T-cell (primary cell): ENCODE results near the gene PRMT6. TPM values are rescaled to one million over a fixed set of nuclear protein-coding genes. Genes with fewer than 3 reads are reported as not detected.

Source experiments
- ATAC-seq, 4 experiments: fragments of 200-7000 bp in 3 of 4; fragments of 150-1000 bp in 1 of 4; cut with Tn5 transposase; replicated peaks in 1 of 4; 1 replicate in 3 of 4; 2 replicates in 1 of 4; pipeline ENCODE4 v1.10.0; 2021; ENCODE audit warnings: moderate library complexity in 3 of 4, mild to moderate bottlenecking in 2 of 4, moderate number of reproducible peaks in 1 of 4
- CTCF ChIA-PET, 2 donors: fragments of 300-600 bp; sonication (Branson Sonifier 250); formaldehyde crosslinking; loops; one replicate each; lab custom pipeline; 2022; ENCODE audit warnings: antibody characterized with exemption in 2 of 2; lab: Charles Lee
- POLR2A ChIA-PET, 2 donors: fragments of 300-600 bp; sonication (Branson Sonifier 250); formaldehyde crosslinking; loops; one replicate each; lab custom pipeline; 2022; ENCODE audit warnings: antibody characterized with exemption in 2 of 2; lab: Charles Lee
- DNase-seq, 35 experiments: peaks; one replicate each; pipeline versions ENCODE4 v3.0.0 to v3.0.0-alpha.2; 2013 to 2023
- H3K27ac ChIP-seq: one replicate; pipeline ENCODE4 v1.5.1; 2013; ENCODE audit warnings: low read length
- H3K27me3 ChIP-seq, 2 experiments: replicated peaks in 1 of 2; 1 replicate in 1 of 2; 2 replicates in 1 of 2; pipeline versions ENCODE4 v1.6.1 to v1.7.0; 2013; ENCODE audit warnings: low read length in 1 of 2, mixed read lengths in 1 of 2; ENCODE audit not compliant: control insufficient read depth in 2 of 2, insufficient read depth in 2 of 2; ENCODE audit errors: extremely low read depth in 1 of 2
- H3K36me3 ChIP-seq, 2 donors: 1 replicate in 1 of 2; 2 replicates in 1 of 2; pipeline versions ENCODE4 v1.6.1 to v1.7.0; 2013; ENCODE audit warnings: low read length in 1 of 2; ENCODE audit not compliant: control insufficient read depth in 2 of 2, insufficient read depth in 1 of 2; ENCODE audit errors: extremely low read depth in 1 of 2
- H3K4me1 ChIP-seq, 2 experiments: 1 replicate in 1 of 2; 2 replicates in 1 of 2; pipeline versions ENCODE4 v1.6.1 to v1.7.0; 2013; ENCODE audit warnings: low read length in 2 of 2, mixed read lengths in 1 of 2; ENCODE audit not compliant: insufficient read depth in 2 of 2, control insufficient read depth in 1 of 2; ENCODE audit errors: extremely low read depth in 1 of 2
- H3K4me3 ChIP-seq, 2 donors: 1 replicate in 1 of 2; 2 replicates in 1 of 2; pipeline versions ENCODE4 v1.5.1 to v1.7.0; 2013; ENCODE audit warnings: mild to moderate bottlenecking in 2 of 2, low read length in 1 of 2, moderate library complexity in 1 of 2; ENCODE audit not compliant: control insufficient read depth in 1 of 2; ENCODE audit errors: extremely low read depth in 1 of 2
- H3K9me3 ChIP-seq: 2 replicates; pipeline ENCODE4 v1.7.0; 2013
- H3K27ac Mint-ChIP-seq, 2 donors: one replicate each; pipeline ENCODE4 v1.8.0; 2020 to 2021; ENCODE audit warnings: mild to moderate bottlenecking in 2 of 2, mixed read lengths in 2 of 2
- H3K27me3 Mint-ChIP-seq, 2 donors: one replicate each; pipeline ENCODE4 v1.8.0; 2021 to 2022; ENCODE audit warnings: mixed read lengths in 2 of 2
- H3K36me3 Mint-ChIP-seq: one replicate; pipeline ENCODE4 v1.8.0; 2021; ENCODE audit warnings: mixed read lengths
- H3K4me1 Mint-ChIP-seq, 3 donors: one replicate each; pipeline ENCODE4 v1.8.0; 2020 to 2022; ENCODE audit warnings: mixed read lengths in 3 of 3, mild to moderate bottlenecking in 1 of 3
- H3K4me3 Mint-ChIP-seq, 3 donors: one replicate each; pipeline ENCODE4 v1.8.0; 2020 to 2022; ENCODE audit warnings: mild to moderate bottlenecking in 3 of 3, mixed read lengths in 3 of 3, moderate library complexity in 3 of 3
- H3K9me3 Mint-ChIP-seq, 3 donors: one replicate each; pipeline ENCODE4 v1.8.0; 2020 to 2022; ENCODE audit warnings: mixed read lengths in 3 of 3
- WGBS: methylation state at CpG from one replicate; pipeline ENCODE4 v1.1.5; 2013; ENCODE audit warnings: missing lambda C conversion rate; ENCODE audit not compliant: insufficient coverage; 5-methylcytosine and 5-hydroxymethylcytosine counted together
- total RNA-seq, 35 experiments: library from RNA in 6 of 35; stranded (reverse) in 6 of 35; fragments of 120-200 nt in 1 of 35; gene quantifications; one replicate each; pipeline versions ENCODE4 v1.2.1 to v1.2.4 and lab custom pipeline; 2013 to 2026

PRMT6 gene
- total RNA-seq, 5 donors from 2014 or later (not counting 1 experiment from before 2014, with no cell fraction given): 7.2 to 20.0 (median 17.3) TPM

- peak overlapping the region; percentile 80 for H3K27ac ChIP-seq
- peak; percentile 18 to 29 (median 26) for ATAC-seq
- CTCF ChIA-PET: interaction anchor here in 1 of 2 donors (0.5 kb wide), 1 partner anchor 22 kb away, joined by 3 read pairs; no protein-coding TSS in a partner anchor
- H3K4me3 Mint-ChIP-seq: peak overlapping the region; percentile 99
- H3K36me3 ChIP-seq: peaks cover 0 to 5% of the 10 kb centered on the region in 2 donors
- peaks cover 15% of the 10 kb centered on the region for H3K36me3 Mint-ChIP-seq
- H3K4me3 ChIP-seq: peak overlapping the region; percentile 97 to 99
- peak in 19 of 35 experiments; percentile 1 to 38 (median 12) for DNase-seq
- peak overlapping the region; percentile 91 to 96 for H3K27ac Mint-ChIP-seq
- no peaks in the 10 kb centered on the region for H3K9me3 ChIP-seq
- 2% methylated on average over 46 of the region's 55 CpGs for WGBS
- H3K4me1 Mint-ChIP-seq: peaks cover 21 to 32% (median 27%) of the 10 kb centered on the region in 3 donors
- H3K4me1 ChIP-seq: peaks cover 6 to 16% of the 10 kb centered on the region in 2 experiments
- POLR2A ChIA-PET: no interaction called here
- no peaks in the 10 kb centered on the region for H3K27me3 ChIP-seq
- no peaks in the 10 kb centered on the region for H3K9me3 Mint-ChIP-seq
- H3K27me3 Mint-ChIP-seq: no peaks in the 10 kb centered on the region
Measured at GRCh38 chr1:107057197-107058133, 991 bp downstream of the PRMT6 start.

GRCh38 chr1:107058245-107059032, 2.0 kb downstream of the PRMT6 start:
- Mint-ChIP-seq H3K4me3 (peak overlapping the region; percentile 99), H3K4me1 (peaks cover 21 to 32% (median 27%) of the 10 kb centered on the region in 3 donors), H3K36me3 (peaks cover 15% of the 10 kb centered on the region), H3K9me3 (no peaks in the 10 kb centered on the region), H3K27ac (peak overlapping the region; percentile 62 to 69), H3K27me3 (no peaks in the 10 kb centered on the region)
- ATAC-seq (no peak), DNase-seq (no peak)
- no CpG with 5 or more reads among the region's 4 CpGs for whole genome bisulfite sequencing
- CTCF ChIA-PET: interaction anchor here in 1 of 2 donors (0.5 kb wide), 1 partner anchor 21 kb away, joined by 3 read pairs; no protein-coding TSS in a partner anchor
- H3K4me1 ChIP-seq: peaks cover 6 to 16% of the 10 kb centered on the region in 2 experiments
- no peaks in the 10 kb centered on the region for H3K9me3 ChIP-seq
- POLR2A ChIA-PET: no interaction called here
- H3K36me3 ChIP-seq: peaks cover 0 to 5% of the 10 kb centered on the region in 2 donors
- H3K4me3 ChIP-seq: peak overlapping the region in 1 of 2 donors; percentile 99
- no peaks in the 10 kb centered on the region for H3K27me3 ChIP-seq
- no peak overlapping the region for H3K27ac ChIP-seq

- Histone ChIP-seq H3K4me3 (no peak overlapping the region), H3K4me1 (peaks cover 6 to 10% of the 10 kb centered on the region in 2 experiments), H3K27me3 (no peaks in the 10 kb centered on the region), H3K27ac (no peak overlapping the region), H3K9me3 (no peaks in the 10 kb centered on the region), H3K36me3 (peaks cover 0 to 5% of the 10 kb centered on the region in 2 donors)
- WGBS: 100% methylated on average over 2 of the region's 3 CpGs
- DNase-seq: no peak
- ATAC-seq: no peak
- H3K4me3 Mint-ChIP-seq: no peak overlapping the region
- no peak overlapping the region for H3K27ac Mint-ChIP-seq
- ChIA-PET POLR2A (no interaction called here), CTCF (no interaction called here)
- peaks cover 21 to 27% (median 22%) of the 10 kb centered on the region in 3 donors for H3K4me1 Mint-ChIP-seq
- H3K27me3 Mint-ChIP-seq: no peaks in the 10 kb centered on the region
- no peaks in the 10 kb centered on the region for H3K9me3 Mint-ChIP-seq
- H3K36me3 Mint-ChIP-seq: peaks cover 15% of the 10 kb centered on the region
Measured at GRCh38 chr1:107061886-107062285, 5.4 kb downstream of the PRMT6 start.

- Mint-ChIP-seq H3K4me3 (no peak overlapping the region), H3K4me1 (no peaks in the 10 kb centered on the region), H3K27me3 (peaks cover 4 to 12% of the 10 kb centered on the region in 2 donors), H3K27ac (no peak overlapping the region), H3K9me3 (no peaks in the 10 kb centered on the region), H3K36me3 (no peaks in the 10 kb centered on the region)
- Histone ChIP-seq H3K4me1 (no peaks in the 10 kb centered on the region), H3K27me3 (no peaks in the 10 kb centered on the region), H3K36me3 (no peaks in the 10 kb centered on the region), H3K4me3 (no peak overlapping the region), H3K27ac (no peak overlapping the region), H3K9me3 (no peaks in the 10 kb centered on the region)
- ChIA-PET CTCF (no interaction called here), POLR2A (no interaction called here)
- ATAC-seq (no peak), DNase-seq (no peak)
- WGBS: 83% methylated on average over 1 of the region's 4 CpGs
Measured at GRCh38 chr1:107073493-107073892, 17.0 kb downstream of the PRMT6 start.

- ChIA-PET CTCF (no interaction called here), POLR2A (no interaction called here)
- Mint-ChIP-seq H3K4me3 (no peak overlapping the region), H3K36me3 (no peaks in the 10 kb centered on the region), H3K27me3 (peaks cover 5 to 15% of the 10 kb centered on the region in 2 donors), H3K4me1 (no peaks in the 10 kb centered on the region), H3K27ac (no peak overlapping the region), H3K9me3 (no peaks in the 10 kb centered on the region)
- Histone ChIP-seq H3K36me3 (no peaks in the 10 kb centered on the region), H3K27ac (no peak overlapping the region), H3K9me3 (no peaks in the 10 kb centered on the region), H3K4me1 (no peaks in the 10 kb centered on the region), H3K27me3 (no peaks in the 10 kb centered on the region), H3K4me3 (no peak overlapping the region)
- no peak for DNase-seq
- WGBS: 74% methylated on average over 3 of the region's 5 CpGs
- no peak for ATAC-seq
Measured at GRCh38 chr1:107076841-107077240, 20.4 kb downstream of the PRMT6 start.

- no peak overlapping the region for H3K27ac Mint-ChIP-seq
- peaks cover 0 to 5% (median 4%) of the 10 kb centered on the region in 3 donors for H3K9me3 Mint-ChIP-seq
- no peaks in the 10 kb centered on the region for H3K4me1 Mint-ChIP-seq
- no peaks in the 10 kb centered on the region for H3K9me3 ChIP-seq
- POLR2A ChIA-PET: no interaction called here
- H3K27ac ChIP-seq: no peak overlapping the region
- no peaks in the 10 kb centered on the region for H3K27me3 ChIP-seq
- ATAC-seq (no peak), DNase-seq (no peak)
- no peak overlapping the region for H3K4me3 ChIP-seq
- whole genome bisulfite sequencing: 40% methylated on average over 1 of the region's 1 CpG
- no peaks in the 10 kb centered on the region for H3K36me3 ChIP-seq
- no peaks in the 10 kb centered on the region for H3K36me3 Mint-ChIP-seq
- no peak overlapping the region for H3K4me3 Mint-ChIP-seq
- H3K4me1 ChIP-seq: no peaks in the 10 kb centered on the region
- CTCF ChIA-PET: interaction anchor here in 1 of 2 donors (0.7 kb wide), 1 partner anchor 21 kb away, joined by 3 read pairs; no protein-coding TSS in a partner anchor
- peaks cover 9 to 25% of the 10 kb centered on the region in 2 donors for H3K27me3 Mint-ChIP-seq
Measured at GRCh38 chr1:107079249-107079648, 22.8 kb downstream of the PRMT6 start.
